Stomach (tissue), 4 donors: ENCODE measurements around the gene KIF6.

Experiments
- EP300 ChIP-seq: sonication (generic); formaldehyde crosslinking; IDR thresholded peaks from one replicate; pipeline ENCODE4 v1.6.1; 2017; ENCODE audit warnings: antibody characterized with exemption
- POLR2A ChIP-seq, 4 donors: fragments of 450-650 bp; IDR thresholded peaks; one replicate each; pipeline ENCODE4 v1.6.1; 2016; ENCODE audit warnings: antibody characterized with exemption in 4 of 4, control low read depth in 2 of 4, mild to moderate bottlenecking in 1 of 4, moderate library complexity in 1 of 4
- POLR2AphosphoS5 ChIP-seq, 3 donors: sonication (generic); formaldehyde crosslinking; IDR thresholded peaks; one replicate each; pipeline ENCODE4 v1.6.1; 2016; ENCODE audit warnings: antibody characterized with exemption in 3 of 3
- TF ChIP-seq, protein P1 (sequence below), 7 experiments: fragments of 450-650 bp in 4 of 7; fragments of 200-600 bp in 3 of 7; sonication (generic) in 3 of 7; IDR thresholded peaks; one replicate each; pipeline ENCODE4 v1.5.1; 2016 to 2019; ENCODE audit warnings: antibody characterized with exemption in 7 of 7, control low read depth in 2 of 7, mild to moderate bottlenecking in 1 of 7

DNA sequence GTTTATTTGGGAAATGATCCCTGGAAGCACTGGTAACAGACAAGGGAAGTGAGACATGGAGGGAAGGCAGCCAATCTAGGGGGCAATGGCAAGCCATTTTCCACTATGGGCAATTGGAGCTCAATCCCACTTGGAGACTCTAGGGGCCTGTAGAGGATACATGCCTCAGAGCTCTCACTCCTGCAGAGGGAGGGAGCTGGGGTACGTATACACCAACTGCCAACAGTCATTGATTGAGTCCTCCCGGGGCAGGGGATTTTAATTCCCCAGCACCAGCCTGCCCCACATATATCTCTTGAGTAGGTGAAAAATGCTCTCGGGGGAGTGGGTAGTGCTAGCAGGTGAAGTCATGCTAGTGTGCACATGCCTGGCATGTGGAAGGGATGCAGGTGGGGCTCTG lies 323.8 kb downstream of the KIF6 start:
- no peak for TF ChIP-seq POLR2AphosphoS5 (IDR thresholded peaks at IDR 0.05)
- TF ChIP-seq, protein P1, sequence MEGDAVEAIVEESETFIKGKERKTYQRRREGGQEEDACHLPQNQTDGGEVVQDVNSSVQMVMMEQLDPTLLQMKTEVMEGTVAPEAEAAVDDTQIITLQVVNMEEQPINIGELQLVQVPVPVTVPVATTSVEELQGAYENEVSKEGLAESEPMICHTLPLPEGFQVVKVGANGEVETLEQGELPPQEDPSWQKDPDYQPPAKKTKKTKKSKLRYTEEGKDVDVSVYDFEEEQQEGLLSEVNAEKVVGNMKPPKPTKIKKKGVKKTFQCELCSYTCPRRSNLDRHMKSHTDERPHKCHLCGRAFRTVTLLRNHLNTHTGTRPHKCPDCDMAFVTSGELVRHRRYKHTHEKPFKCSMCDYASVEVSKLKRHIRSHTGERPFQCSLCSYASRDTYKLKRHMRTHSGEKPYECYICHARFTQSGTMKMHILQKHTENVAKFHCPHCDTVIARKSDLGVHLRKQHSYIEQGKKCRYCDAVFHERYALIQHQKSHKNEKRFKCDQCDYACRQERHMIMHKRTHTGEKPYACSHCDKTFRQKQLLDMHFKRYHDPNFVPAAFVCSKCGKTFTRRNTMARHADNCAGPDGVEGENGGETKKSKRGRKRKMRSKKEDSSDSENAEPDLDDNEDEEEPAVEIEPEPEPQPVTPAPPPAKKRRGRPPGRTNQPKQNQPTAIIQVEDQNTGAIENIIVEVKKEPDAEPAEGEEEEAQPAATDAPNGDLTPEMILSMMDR (IDR thresholded peaks at IDR 0.05), result no peak
- TF ChIP-seq POLR2A (IDR thresholded peaks at IDR 0.05), result no peak
- TF ChIP-seq EP300, result no peak
